HG03139 (cell line): ENCODE results near the gene RTN4RL2.

ENCODE experiments used
- ATAC-seq: cut with Tn5 transposase; IDR thresholded peaks from one replicate; pipeline ENCODE4 v1.9.1; 2021; ENCODE audit not compliant: unreplicated experiment

RTN4RL2 gene

GRCh38 chr11:57523419-57523818 lies 63.1 kb downstream of the RTN4RL2 start:
- no peak for ATAC-seq
